GM08714 (cell line): ENCODE data around the gene ZNF678.
"Not testable (repeated sequence)": the region's sequence is repeated elsewhere in the genome, so short reads cannot be mapped to it uniquely, and the experiment has no call there.

Experiments used
- H3K4me3 ChIP-seq: fragments of 200-500 bp; sonication (Bioruptor generic); 2 replicates; pipeline ENCODE4 v1.5.1; 2014; ENCODE audit warnings: mild to moderate bottlenecking, low read length, inconsistent platforms
- ZNF274 ChIP-seq: IDR thresholded peaks from 2 replicates; pipeline ENCODE4 v1.6.1; 2012; ENCODE audit warnings: mild to moderate bottlenecking, low read depth, low read length

The ZNF678 gene

GRCh38 chr1:227545361-227545760, 18.0 kb upstream of the ZNF678 start:
- no peak for TF ChIP-seq ZNF274
- no peak overlapping the region for H3K4me3 ChIP-seq

- no peak for TF ChIP-seq ZNF274
- no peak overlapping the region for H3K4me3 ChIP-seq
Measured at GRCh38 chr1:227546059-227546458, 17.3 kb upstream of the ZNF678 start.

- no peak overlapping the region for H3K4me3 ChIP-seq
- TF ChIP-seq ZNF274 = no peak
Measured at GRCh38 chr1:227546598-227547309, 16.6 kb upstream of the ZNF678 start.

- H3K4me3 ChIP-seq = no peak overlapping the region
- TF ChIP-seq ZNF274 = no peak
Measured at GRCh38 chr1:227547310-227548118, 15.8 kb upstream of the ZNF678 start.

- TF ChIP-seq ZNF274 = no peak
- H3K4me3 ChIP-seq = no peak overlapping the region
Measured at GRCh38 chr1:227548119-227548397, 15.3 kb upstream of the ZNF678 start.

- no peak for TF ChIP-seq ZNF274
- H3K4me3 ChIP-seq = no peak overlapping the region
Measured at GRCh38 chr1:227548448-227548847, 14.9 kb upstream of the ZNF678 start.

GRCh38 chr1:227549892-227550291, 13.5 kb upstream of the ZNF678 start:
- no peak overlapping the region for H3K4me3 ChIP-seq
- no peak for TF ChIP-seq ZNF274

GRCh38 chr1:227551881-227552280, 11.5 kb upstream of the ZNF678 start:
- not testable (repeated sequence) for H3K4me3 ChIP-seq

- TF ChIP-seq ZNF274 = no peak
Measured at GRCh38 chr1:227556288-227556687, 7.1 kb upstream of the ZNF678 start.

GRCh38 chr1:227557962-227558725, 5.2 kb upstream of the ZNF678 start:
- no peak overlapping the region for H3K4me3 ChIP-seq
- no peak for TF ChIP-seq ZNF274

More at GRCh38 chr1:227556288-227556687, 7.1 kb upstream of the ZNF678 start:
- no peak overlapping the region for H3K4me3 ChIP-seq

- TF ChIP-seq ZNF274 = no peak
- no peak overlapping the region for H3K4me3 ChIP-seq
Measured at GRCh38 chr1:227558732-227559262, 4.6 kb upstream of the ZNF678 start.

- TF ChIP-seq ZNF274 = no peak
- no peak overlapping the region for H3K4me3 ChIP-seq
Measured at GRCh38 chr1:227559499-227559898, 3.9 kb upstream of the ZNF678 start.

- no peak for TF ChIP-seq ZNF274
- H3K4me3 ChIP-seq = no peak overlapping the region
Measured at GRCh38 chr1:227559926-227560325, 3.4 kb upstream of the ZNF678 start.

- TF ChIP-seq ZNF274 = no peak
- H3K4me3 ChIP-seq = no peak overlapping the region
Measured at GRCh38 chr1:227560393-227561173, 2.8 kb upstream of the ZNF678 start.
